H1 (cell line): Measurements from ENCODE around the gene SSBP3.

Experiments
- EGR1 ChIP-seq: IDR thresholded peaks from 2 replicates; pipeline ENCODE4 v1.6.1; 2011; ENCODE audit warnings: low read depth, low read length, borderline replicate concordance
- GTF2F1 ChIP-seq: IDR thresholded peaks from 2 replicates; pipeline ENCODE4 v1.6.1; 2012; ENCODE audit warnings: low read depth, low read length, improper control_type of control experiment, borderline replicate concordance
- POLR2A ChIP-seq, 2 experiments: IDR thresholded peaks; 1 replicate in 1 of 2; 2 replicates in 1 of 2; pipeline ENCODE4 v1.6.1; 2011; ENCODE audit warnings: low read depth in 2 of 2, low read length in 2 of 2, mild to moderate bottlenecking in 2 of 2; ENCODE audit errors: control extremely low read depth in 1 of 2
- RXRA ChIP-seq: IDR thresholded peaks from 2 replicates; pipeline ENCODE4 v1.6.1; 2011; ENCODE audit warnings: low read depth, mild to moderate bottlenecking, low read length, moderate library complexity; ENCODE audit not compliant: insufficient read depth
- TF ChIP-seq, protein P1 (sequence below), 3 experiments: IDR thresholded peaks; 1 replicate in 2 of 3; 2 replicates in 1 of 3; pipeline versions ENCODE4 v1.5.1 to v1.6.1; 2011; ENCODE audit warnings: low read length in 3 of 3, mild to moderate bottlenecking in 3 of 3, inconsistent platforms in 2 of 3, low read depth in 1 of 3, moderate library complexity in 1 of 3; ENCODE audit not compliant: insufficient read depth in 1 of 3; ENCODE audit errors: control extremely low read depth in 1 of 3

DNA sequence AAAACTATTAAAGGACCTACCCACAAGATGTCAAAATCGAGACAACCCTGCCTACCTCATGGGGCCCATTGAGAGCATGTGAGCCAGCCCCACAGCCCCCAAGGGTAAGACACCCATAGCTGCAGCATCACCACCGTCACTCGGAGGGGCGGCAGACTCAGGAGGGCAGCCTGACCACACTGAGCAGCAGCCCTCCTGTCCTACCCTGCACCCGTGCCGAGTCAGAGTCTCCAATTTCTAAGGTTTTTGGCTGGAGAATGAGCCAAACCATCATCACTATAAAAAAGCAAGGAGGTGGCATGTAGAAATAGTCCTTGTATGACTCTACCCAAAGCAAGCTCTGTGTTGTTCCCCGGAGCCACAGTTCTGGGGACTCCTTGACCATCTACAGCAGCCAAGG is 94.7 kb downstream of the SSBP3 start:
- TF ChIP-seq, protein P1, sequence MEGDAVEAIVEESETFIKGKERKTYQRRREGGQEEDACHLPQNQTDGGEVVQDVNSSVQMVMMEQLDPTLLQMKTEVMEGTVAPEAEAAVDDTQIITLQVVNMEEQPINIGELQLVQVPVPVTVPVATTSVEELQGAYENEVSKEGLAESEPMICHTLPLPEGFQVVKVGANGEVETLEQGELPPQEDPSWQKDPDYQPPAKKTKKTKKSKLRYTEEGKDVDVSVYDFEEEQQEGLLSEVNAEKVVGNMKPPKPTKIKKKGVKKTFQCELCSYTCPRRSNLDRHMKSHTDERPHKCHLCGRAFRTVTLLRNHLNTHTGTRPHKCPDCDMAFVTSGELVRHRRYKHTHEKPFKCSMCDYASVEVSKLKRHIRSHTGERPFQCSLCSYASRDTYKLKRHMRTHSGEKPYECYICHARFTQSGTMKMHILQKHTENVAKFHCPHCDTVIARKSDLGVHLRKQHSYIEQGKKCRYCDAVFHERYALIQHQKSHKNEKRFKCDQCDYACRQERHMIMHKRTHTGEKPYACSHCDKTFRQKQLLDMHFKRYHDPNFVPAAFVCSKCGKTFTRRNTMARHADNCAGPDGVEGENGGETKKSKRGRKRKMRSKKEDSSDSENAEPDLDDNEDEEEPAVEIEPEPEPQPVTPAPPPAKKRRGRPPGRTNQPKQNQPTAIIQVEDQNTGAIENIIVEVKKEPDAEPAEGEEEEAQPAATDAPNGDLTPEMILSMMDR (IDR thresholded peaks at IDR 0.05; ENCODE audit: control extremely low read depth in 1 of 3, insufficient read depth in 1 of 3, low read depth in 1 of 3, low read length in 3 of 3), result no peak
- no peak for TF ChIP-seq POLR2A (IDR thresholded peaks at IDR 0.05; ENCODE audit: control extremely low read depth in 1 of 2, low read depth in 2 of 2, low read length in 2 of 2)
- no peak for TF ChIP-seq GTF2F1
- TF ChIP-seq RXRA, result no peak
- TF ChIP-seq EGR1, result no peak
